ENCODE data around the gene PKD2L1. TPM values are rescaled to one million over a fixed set of nuclear protein-coding genes. Genes with fewer than 3 reads are reported as not detected.
A peak's percentile ranks its signal among the peaks of the same experiment; 100 is the strongest.

The PKD2L1 gene
- total RNA-seq, 1 experiment from 2014 or later, result not detected

DNA sequence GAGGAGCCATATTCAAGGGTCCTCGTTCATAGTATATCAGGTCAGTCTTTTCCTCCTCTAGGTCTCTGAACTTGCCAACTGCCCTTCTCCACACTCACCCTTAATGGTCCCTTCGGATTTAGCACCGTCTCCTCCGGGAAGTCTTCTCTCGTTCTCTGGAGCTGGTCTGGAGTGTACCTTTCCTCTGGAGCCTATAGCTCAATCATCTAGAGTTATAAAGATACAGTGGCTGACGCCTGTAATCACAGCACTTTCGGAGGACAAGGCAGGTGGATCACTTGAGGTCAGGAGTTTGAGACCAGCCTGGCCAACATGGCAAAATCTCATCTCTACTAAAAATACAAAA lies 12.6 kb upstream of the PKD2L1 start:
- H3K27me3 ChIP-seq (ENCODE audit: low read length), result no peaks in the 10 kb centered on the region
- H3K9ac ChIP-seq (ENCODE audit: low read length), result no peak overlapping the region
- no peaks in the 10 kb centered on the region for H3F3A ChIP-seq (ENCODE audit: low read length, unreplicated experiment)
- H3K9me2 ChIP-seq (replicated peaks; ENCODE audit: low read length), result no peaks in the 10 kb centered on the region
- no TSS peak for BruUV-seq (replicated peaks)
- ATAC-seq, result no peak
- DNase-seq, result no peak
- POLR2A ChIA-PET (ENCODE audit: unreplicated experiment), result no interaction called here
- H4K20me1 ChIP-seq (ENCODE audit: low read length), result no peaks in the 10 kb centered on the region
- H2AFZ ChIP-seq (ENCODE audit: low read length), result peak overlapping the region; percentile 65
- H3K27ac ChIP-seq (ENCODE audit: low read length), result no peak overlapping the region
- no peak for TF ChIP-seq EZH2phosphoT487 (IDR thresholded peaks at IDR 0.05; ENCODE audit: borderline replicate concordance, low read length)
- no peak for TF ChIP-seq EZH2 (IDR thresholded peaks at IDR 0.05; ENCODE audit: low read length, unreplicated experiment)
- TF ChIP-seq, protein P1, sequence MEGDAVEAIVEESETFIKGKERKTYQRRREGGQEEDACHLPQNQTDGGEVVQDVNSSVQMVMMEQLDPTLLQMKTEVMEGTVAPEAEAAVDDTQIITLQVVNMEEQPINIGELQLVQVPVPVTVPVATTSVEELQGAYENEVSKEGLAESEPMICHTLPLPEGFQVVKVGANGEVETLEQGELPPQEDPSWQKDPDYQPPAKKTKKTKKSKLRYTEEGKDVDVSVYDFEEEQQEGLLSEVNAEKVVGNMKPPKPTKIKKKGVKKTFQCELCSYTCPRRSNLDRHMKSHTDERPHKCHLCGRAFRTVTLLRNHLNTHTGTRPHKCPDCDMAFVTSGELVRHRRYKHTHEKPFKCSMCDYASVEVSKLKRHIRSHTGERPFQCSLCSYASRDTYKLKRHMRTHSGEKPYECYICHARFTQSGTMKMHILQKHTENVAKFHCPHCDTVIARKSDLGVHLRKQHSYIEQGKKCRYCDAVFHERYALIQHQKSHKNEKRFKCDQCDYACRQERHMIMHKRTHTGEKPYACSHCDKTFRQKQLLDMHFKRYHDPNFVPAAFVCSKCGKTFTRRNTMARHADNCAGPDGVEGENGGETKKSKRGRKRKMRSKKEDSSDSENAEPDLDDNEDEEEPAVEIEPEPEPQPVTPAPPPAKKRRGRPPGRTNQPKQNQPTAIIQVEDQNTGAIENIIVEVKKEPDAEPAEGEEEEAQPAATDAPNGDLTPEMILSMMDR (conservative IDR thresholded peaks at IDR 0.05; ENCODE audit: low read depth, low read length), result no peak
- no peaks in the 10 kb centered on the region for H3K36me3 ChIP-seq (ENCODE audit: low read depth, low read length)
- peaks cover 11% of the 10 kb centered on the region for H3K4me1 ChIP-seq (ENCODE audit: insufficient read depth, low read length)
- CTCF ChIA-PET, result interaction anchor here (1.0 kb wide), 3 partner anchors 87 to 140 kb away, joined by 3 to 5 read pairs (median 4); no protein-coding TSS in a partner anchor
- H3K9me3 ChIP-seq (ENCODE audit: low read length), result no peaks in the 10 kb centered on the region
- peaks cover 6% of the 10 kb centered on the region for H3K79me2 ChIP-seq (ENCODE audit: low read length)
- H3K4me3 ChIP-seq (ENCODE audit: low read length), result no peak overlapping the region
- H3K4me2 ChIP-seq (ENCODE audit: low read length), result no peak overlapping the region
- intact Hi-C loops (cut with micrococcal nuclease), result loop anchor here (1.0 kb wide), 2 partner anchors 32 to 91 kb away; no protein-coding TSS in a partner anchor

DNA sequence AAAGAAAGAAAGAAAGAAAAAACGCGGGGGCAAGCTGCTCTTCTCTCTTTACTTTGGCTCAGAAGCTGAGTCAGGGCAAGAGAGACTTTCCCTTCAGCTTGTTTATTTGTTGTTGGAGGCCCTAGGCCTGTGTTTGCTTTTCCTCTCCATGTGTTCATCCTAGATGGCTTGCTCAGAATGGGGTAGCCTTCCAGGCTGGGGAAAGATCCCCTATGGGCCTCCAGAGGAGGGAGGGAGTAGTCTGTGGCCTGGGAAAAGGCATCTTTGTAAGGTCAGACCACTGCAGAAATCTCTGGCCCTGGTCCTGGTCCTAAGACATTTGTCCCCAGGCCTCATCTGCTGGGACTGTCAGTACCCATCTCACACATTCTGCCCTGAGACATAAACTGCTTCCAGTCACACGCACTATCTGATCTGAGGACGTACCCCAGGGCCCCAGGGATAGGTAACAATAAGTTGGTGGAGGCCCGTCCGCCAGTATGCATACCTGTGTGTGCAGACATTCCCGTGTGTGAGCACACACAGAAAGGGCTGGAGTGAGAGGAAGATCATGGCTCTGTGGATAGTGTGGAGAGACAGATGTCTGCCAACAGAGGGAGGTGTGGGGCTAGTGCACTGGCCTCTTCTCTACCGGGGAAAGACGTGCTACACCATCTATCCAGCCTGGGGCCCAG lies 12.1 kb upstream of the PKD2L1 start:
- ATAC-seq (peak; percentile 58), DNase-seq (peak; percentile 67)
- peaks cover 1% of the 10 kb centered on the region for H3K79me2 ChIP-seq (ENCODE audit: low read length)
- POLR2A ChIA-PET (ENCODE audit: unreplicated experiment), result no interaction called here
- CTCF ChIA-PET, result interaction anchor here (1.0 kb wide), 3 partner anchors 87 to 140 kb away, joined by 3 to 5 read pairs (median 4); no protein-coding TSS in a partner anchor
- TF ChIP-seq EZH2phosphoT487 (IDR thresholded peaks at IDR 0.05; ENCODE audit: borderline replicate concordance, low read length), result no peak
- TF ChIP-seq EZH2 (IDR thresholded peaks at IDR 0.05; ENCODE audit: low read length, unreplicated experiment), result no peak
- TF ChIP-seq, protein P1 (conservative IDR thresholded peaks at IDR 0.05; ENCODE audit: low read depth, low read length), result peak; percentile 72
- no peaks in the 10 kb centered on the region for H3K9me3 ChIP-seq (ENCODE audit: low read length)
- no peak overlapping the region for H3K9ac ChIP-seq (ENCODE audit: low read length)
- no peak overlapping the region for H3K4me3 ChIP-seq (ENCODE audit: low read length)
- no peaks in the 10 kb centered on the region for H3K9me2 ChIP-seq (replicated peaks; ENCODE audit: low read length)
- H4K20me1 ChIP-seq (ENCODE audit: low read length), result no peaks in the 10 kb centered on the region
- H3K36me3 ChIP-seq (ENCODE audit: low read depth, low read length), result no peaks in the 10 kb centered on the region
- intact Hi-C loops (cut with micrococcal nuclease), result loop anchor here (1.0 kb wide), 2 partner anchors 32 to 91 kb away; no protein-coding TSS in a partner anchor
- peak overlapping the region; percentile 65 for H2AFZ ChIP-seq (ENCODE audit: low read length)
- BruUV-seq (replicated peaks), result no TSS peak
- H3K4me1 ChIP-seq (ENCODE audit: insufficient read depth, low read length), result peaks cover 11% of the 10 kb centered on the region
- H3F3A ChIP-seq (ENCODE audit: low read length, unreplicated experiment), result no peaks in the 10 kb centered on the region
- no peaks in the 10 kb centered on the region for H3K27me3 ChIP-seq (ENCODE audit: low read length)
- H3K27ac ChIP-seq (ENCODE audit: low read length), result no peak overlapping the region
- H3K4me2 ChIP-seq (ENCODE audit: low read length), result no peak overlapping the region
